ENCODE measurements around the gene TNP2. TPM values are rescaled to one million over a fixed set of nuclear protein-coding genes. Genes with fewer than 3 reads are reported as not detected.
"Not testable (repeated sequence)": the region's sequence is repeated elsewhere in the genome, so short reads cannot be mapped to it uniquely, and the experiment has no call there.

TNP2 gene
- total RNA-seq, 3 donors from 2014 or later (not counting 1 experiment from before 2014, with no cell fraction given) = not detected

DNA sequence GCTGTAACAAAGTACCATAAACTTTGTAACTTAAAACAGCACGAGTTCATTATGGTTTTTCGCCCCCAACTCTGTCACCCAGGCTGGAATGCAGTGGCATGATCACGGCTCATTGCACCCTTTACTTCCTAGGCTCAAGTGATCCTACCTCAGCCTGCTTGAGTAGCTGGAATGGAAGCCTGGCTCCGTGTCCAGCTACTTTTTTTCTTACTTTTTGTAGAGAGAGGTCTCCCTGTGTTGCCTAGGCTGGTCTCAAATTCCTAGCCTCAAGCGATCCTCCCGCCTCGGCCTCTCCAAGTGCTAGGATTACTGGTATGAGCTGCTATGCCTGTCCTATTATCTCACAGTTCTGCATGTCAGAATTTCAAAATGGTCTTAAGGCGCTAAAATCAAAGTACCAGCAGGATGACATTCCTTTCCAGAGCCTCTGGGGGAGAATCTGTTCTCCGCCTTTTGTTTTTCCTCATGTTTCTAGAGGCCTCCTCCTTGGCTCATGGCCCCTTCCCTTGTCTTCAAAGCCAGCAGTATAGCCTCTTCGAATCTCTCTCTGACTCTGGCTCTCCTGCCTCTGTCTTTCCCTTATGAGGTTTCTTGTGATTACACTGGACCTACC lies 22.1 kb upstream of the TNP2 start:
- 93% methylated on average over 10 of the region's 10 CpGs for WGBS (ENCODE audit: insufficient coverage)
- intact Hi-C loops (cut with micrococcal nuclease) = no loop called here
- H3K4me1 ChIP-seq (ENCODE audit: control insufficient read depth, insufficient read depth, low read length) = peaks cover 4% of the 10 kb centered on the region
- Mint-ChIP-seq H3K4me3 (no peak overlapping the region), H3K36me3 (no peaks in the 10 kb centered on the region), H3K27me3 (ENCODE audit: low read depth in 2 of 2) (peaks cover 68 to 75% of the 10 kb centered on the region in 2 donors), H3K9me3 (no peaks in the 10 kb centered on the region), H3K4me1 (no peaks in the 10 kb centered on the region), H3K27ac (no peak overlapping the region)
- peaks cover 17% of the 10 kb centered on the region for H3K27me3 ChIP-seq (ENCODE audit: control insufficient read depth, insufficient read depth, low read length)
- TF ChIP-seq, protein P1, sequence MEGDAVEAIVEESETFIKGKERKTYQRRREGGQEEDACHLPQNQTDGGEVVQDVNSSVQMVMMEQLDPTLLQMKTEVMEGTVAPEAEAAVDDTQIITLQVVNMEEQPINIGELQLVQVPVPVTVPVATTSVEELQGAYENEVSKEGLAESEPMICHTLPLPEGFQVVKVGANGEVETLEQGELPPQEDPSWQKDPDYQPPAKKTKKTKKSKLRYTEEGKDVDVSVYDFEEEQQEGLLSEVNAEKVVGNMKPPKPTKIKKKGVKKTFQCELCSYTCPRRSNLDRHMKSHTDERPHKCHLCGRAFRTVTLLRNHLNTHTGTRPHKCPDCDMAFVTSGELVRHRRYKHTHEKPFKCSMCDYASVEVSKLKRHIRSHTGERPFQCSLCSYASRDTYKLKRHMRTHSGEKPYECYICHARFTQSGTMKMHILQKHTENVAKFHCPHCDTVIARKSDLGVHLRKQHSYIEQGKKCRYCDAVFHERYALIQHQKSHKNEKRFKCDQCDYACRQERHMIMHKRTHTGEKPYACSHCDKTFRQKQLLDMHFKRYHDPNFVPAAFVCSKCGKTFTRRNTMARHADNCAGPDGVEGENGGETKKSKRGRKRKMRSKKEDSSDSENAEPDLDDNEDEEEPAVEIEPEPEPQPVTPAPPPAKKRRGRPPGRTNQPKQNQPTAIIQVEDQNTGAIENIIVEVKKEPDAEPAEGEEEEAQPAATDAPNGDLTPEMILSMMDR (IDR thresholded peaks at IDR 0.05) = no peak
- ATAC-seq = no peak
- no peaks in the 10 kb centered on the region for H3K9me3 ChIP-seq (ENCODE audit: control insufficient read depth, insufficient read depth, low read length)
- H3K27ac ChIP-seq (ENCODE audit: low read length) = no peak overlapping the region
- DNase-seq = no peak
- H3K36me3 ChIP-seq (ENCODE audit: control insufficient read depth, insufficient read depth, low read length) = no peaks in the 10 kb centered on the region
- no peak overlapping the region for H3K4me3 ChIP-seq (ENCODE audit: low read length)

DNA sequence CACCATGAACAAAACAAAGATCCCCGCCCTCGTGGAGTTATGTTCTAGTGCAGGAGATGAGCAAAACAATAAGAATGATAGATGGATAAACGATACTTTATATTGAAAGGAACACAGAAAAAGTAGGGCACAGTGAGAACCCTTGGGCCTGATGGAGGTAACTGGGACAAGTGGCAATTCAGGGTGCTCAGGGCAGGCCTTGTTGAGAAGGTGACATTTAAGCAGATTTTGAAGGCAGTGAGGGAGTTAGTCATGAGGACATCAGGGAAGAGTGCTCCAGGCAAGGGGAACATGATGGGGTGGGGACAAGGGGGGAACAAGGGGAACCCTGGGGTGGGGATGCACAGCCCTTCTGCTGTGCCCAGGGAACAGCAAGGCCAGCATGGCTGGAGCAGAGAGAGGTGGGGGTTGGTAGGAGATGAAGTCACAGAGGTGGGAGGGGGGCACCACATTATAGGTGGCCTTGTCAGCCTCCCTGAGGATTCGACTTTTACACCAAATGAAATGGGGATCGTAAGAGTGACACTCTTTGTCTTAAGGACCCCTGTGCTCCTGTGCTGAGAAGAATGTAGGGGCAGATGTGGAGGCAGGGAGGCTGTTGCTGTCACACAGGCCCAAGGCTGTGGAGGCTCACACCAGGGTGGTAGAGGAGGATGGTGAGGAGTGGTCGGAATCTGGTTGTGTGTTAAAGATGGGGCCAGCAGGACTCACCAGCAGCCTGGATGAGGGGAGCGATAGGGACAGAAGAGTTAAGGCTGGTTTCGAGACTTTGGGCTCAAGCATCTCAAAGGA lies 21.2 kb upstream of the TNP2 start:
- no peaks in the 10 kb centered on the region for H3K4me1 ChIP-seq (ENCODE audit: control insufficient read depth, insufficient read depth, low read length)
- H3K4me1 Mint-ChIP-seq = no peaks in the 10 kb centered on the region

DNA sequence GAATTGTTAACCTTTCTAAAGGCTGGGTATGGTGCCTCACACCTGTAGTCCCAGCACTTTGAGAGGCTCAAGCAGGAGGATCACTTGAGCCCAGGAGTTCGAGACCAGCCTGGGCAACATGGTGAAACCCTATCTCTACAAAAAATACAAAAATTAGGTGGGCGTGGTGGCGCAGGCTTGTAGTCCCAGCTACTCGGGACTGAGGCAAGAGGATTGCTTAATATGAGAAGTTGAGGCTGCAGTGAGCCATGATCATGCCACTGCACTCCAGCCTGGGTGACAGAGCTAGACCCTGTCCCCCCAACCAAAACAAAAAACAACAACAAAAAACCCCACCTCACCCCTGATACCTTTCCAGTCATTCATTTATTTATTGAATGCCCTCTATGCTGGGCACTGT lies 20.6 kb upstream of the TNP2 start:
- H3K4me1 ChIP-seq (ENCODE audit: control insufficient read depth, insufficient read depth, low read length); H3K27me3 ChIP-seq (ENCODE audit: control insufficient read depth, insufficient read depth, low read length); ATAC-seq; H3K9me3 ChIP-seq (ENCODE audit: control insufficient read depth, insufficient read depth, low read length); H3K36me3 Mint-ChIP-seq; H3K4me3 Mint-ChIP-seq; H3K4me3 ChIP-seq (ENCODE audit: low read length); DNase-seq; H3K27ac ChIP-seq (ENCODE audit: low read length); intact Hi-C loops (cut with micrococcal nuclease); H3K36me3 ChIP-seq (ENCODE audit: control insufficient read depth, insufficient read depth, low read length); H3K9me3 Mint-ChIP-seq; H3K4me1 Mint-ChIP-seq; H3K27ac Mint-ChIP-seq: not testable (repeated sequence)
- WGBS (ENCODE audit: insufficient coverage) = 100% methylated on average over 1 of the region's 4 CpGs
- H3K27me3 Mint-ChIP-seq (ENCODE audit: low read depth in 2 of 2) = peaks cover 71 to 80% of the 10 kb centered on the region in 2 donors

More for the DNA sequence above, 21.2 kb upstream of the TNP2 start:
- DNase-seq (no peak), ATAC-seq (no peak)
- Mint-ChIP-seq H3K9me3 (no peaks in the 10 kb centered on the region), H3K27ac (no peak overlapping the region), H3K27me3 (ENCODE audit: low read depth in 2 of 2) (peaks cover 73 to 81% of the 10 kb centered on the region in 2 donors), H3K4me3 (no peak overlapping the region), H3K36me3 (no peaks in the 10 kb centered on the region)
- H3K27me3 ChIP-seq (ENCODE audit: control insufficient read depth, insufficient read depth, low read length) = peaks cover 11% of the 10 kb centered on the region
- H3K27ac ChIP-seq (ENCODE audit: low read length) = no peak overlapping the region
- intact Hi-C loops (cut with micrococcal nuclease) = no loop called here
- TF ChIP-seq, protein P1 (IDR thresholded peaks at IDR 0.05) = no peak
- no peaks in the 10 kb centered on the region for H3K36me3 ChIP-seq (ENCODE audit: control insufficient read depth, insufficient read depth, low read length)
- no peak overlapping the region for H3K4me3 ChIP-seq (ENCODE audit: low read length)
- WGBS (ENCODE audit: insufficient coverage) = 95% methylated on average over 8 of the region's 8 CpGs
- H3K9me3 ChIP-seq (ENCODE audit: control insufficient read depth, insufficient read depth, low read length) = no peaks in the 10 kb centered on the region

DNA sequence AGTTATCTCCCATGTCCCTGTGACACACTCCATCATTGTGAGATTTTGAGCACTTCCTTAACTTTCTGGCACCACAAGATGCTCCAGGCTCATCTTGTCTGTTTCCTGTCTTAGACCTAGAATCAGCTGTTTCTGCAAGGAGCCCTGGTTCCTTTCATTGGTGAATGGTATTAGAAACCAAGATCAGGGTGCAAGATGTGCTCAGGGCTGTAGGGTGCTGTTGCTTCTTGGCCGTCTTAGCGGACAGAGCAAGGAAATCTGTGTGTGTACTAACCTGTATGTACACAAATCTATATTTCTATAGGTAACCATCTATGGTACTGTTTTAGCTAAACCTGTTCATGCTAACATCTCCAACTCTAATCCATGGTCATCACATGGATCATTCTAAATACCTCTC lies 20.1 kb upstream of the TNP2 start:
- Mint-ChIP-seq H3K27me3 (ENCODE audit: low read depth in 2 of 2) (peaks cover 70 to 80% of the 10 kb centered on the region in 2 donors), H3K27ac (no peak overlapping the region), H3K4me3 (no peak overlapping the region), H3K4me1 (no peaks in the 10 kb centered on the region), H3K9me3 (no peaks in the 10 kb centered on the region), H3K36me3 (no peaks in the 10 kb centered on the region)
- Histone ChIP-seq H3K27ac (ENCODE audit: low read length) (no peak overlapping the region), H3K9me3 (ENCODE audit: control insufficient read depth, insufficient read depth, low read length) (no peaks in the 10 kb centered on the region), H3K4me1 (ENCODE audit: control insufficient read depth, insufficient read depth, low read length) (no peaks in the 10 kb centered on the region), H3K27me3 (ENCODE audit: control insufficient read depth, insufficient read depth, low read length) (peaks cover 8% of the 10 kb centered on the region), H3K36me3 (ENCODE audit: control insufficient read depth, insufficient read depth, low read length) (no peaks in the 10 kb centered on the region), H3K4me3 (ENCODE audit: low read length) (no peak overlapping the region)
- no peak for DNase-seq
- ATAC-seq = no peak
- TF ChIP-seq, protein P1 (IDR thresholded peaks at IDR 0.05) = no peak
- intact Hi-C loops (cut with micrococcal nuclease) = no loop called here
- no CpG with 5 or more reads among the region's 2 CpGs for WGBS (ENCODE audit: insufficient coverage)
